ENCODE results near the gene TOMM7.

- TF ChIP-seq, protein P1, sequence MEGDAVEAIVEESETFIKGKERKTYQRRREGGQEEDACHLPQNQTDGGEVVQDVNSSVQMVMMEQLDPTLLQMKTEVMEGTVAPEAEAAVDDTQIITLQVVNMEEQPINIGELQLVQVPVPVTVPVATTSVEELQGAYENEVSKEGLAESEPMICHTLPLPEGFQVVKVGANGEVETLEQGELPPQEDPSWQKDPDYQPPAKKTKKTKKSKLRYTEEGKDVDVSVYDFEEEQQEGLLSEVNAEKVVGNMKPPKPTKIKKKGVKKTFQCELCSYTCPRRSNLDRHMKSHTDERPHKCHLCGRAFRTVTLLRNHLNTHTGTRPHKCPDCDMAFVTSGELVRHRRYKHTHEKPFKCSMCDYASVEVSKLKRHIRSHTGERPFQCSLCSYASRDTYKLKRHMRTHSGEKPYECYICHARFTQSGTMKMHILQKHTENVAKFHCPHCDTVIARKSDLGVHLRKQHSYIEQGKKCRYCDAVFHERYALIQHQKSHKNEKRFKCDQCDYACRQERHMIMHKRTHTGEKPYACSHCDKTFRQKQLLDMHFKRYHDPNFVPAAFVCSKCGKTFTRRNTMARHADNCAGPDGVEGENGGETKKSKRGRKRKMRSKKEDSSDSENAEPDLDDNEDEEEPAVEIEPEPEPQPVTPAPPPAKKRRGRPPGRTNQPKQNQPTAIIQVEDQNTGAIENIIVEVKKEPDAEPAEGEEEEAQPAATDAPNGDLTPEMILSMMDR (IDR thresholded peaks at IDR 0.05), result no peak
- TF ChIP-seq POLR2AphosphoS5 (IDR thresholded peaks at IDR 0.05) (no peak), POLR2A (IDR thresholded peaks at IDR 0.05) (no peak), EP300 (IDR thresholded peaks at IDR 0.05) (no peak)
These were observed 30.5 kb upstream of the TOMM7 start for GRCh38 chr7:22853138-22853537.

Data from stomach (tissue), 4 donors.